Calu3 (cell line): Measurements from ENCODE around the gene TMEM184A. TPM values are rescaled to one million over a fixed set of nuclear protein-coding genes. Genes with fewer than 3 reads are reported as not detected.

Source experiments
- BruUV-seq: library from RNA; stranded (reverse); fragments of 400-500 nt; replicated peaks from 2 replicates; lab custom pipeline; 2021; lab: Mats Ljungman, UMichigan
- CTCF ChIA-PET: fragments of 300-600 bp; sonication (Branson Sonifier 250); formaldehyde crosslinking; loops from one replicate; lab custom pipeline; 2022; ENCODE audit warnings: antibody characterized with exemption; lab: Charles Lee
- DNase-seq: peaks from one replicate; pipeline ENCODE4 v3.0.0; 2022
- H3K27ac Mint-ChIP-seq: one replicate; pipeline ENCODE4 v1.8.0; 2022; ENCODE audit warnings: mixed read lengths; ENCODE audit not compliant: unreplicated experiment
- H3K27me3 Mint-ChIP-seq: one replicate; pipeline ENCODE4 v1.8.0; 2022; ENCODE audit warnings: mixed read lengths; ENCODE audit not compliant: unreplicated experiment
- H3K36me3 Mint-ChIP-seq: one replicate; pipeline ENCODE4 v1.8.0; 2022; ENCODE audit warnings: mild to moderate bottlenecking, moderate library complexity, mixed read lengths; ENCODE audit not compliant: insufficient read depth, unreplicated experiment
- H3K4me1 Mint-ChIP-seq: one replicate; pipeline ENCODE4 v1.8.0; 2022; ENCODE audit warnings: mild to moderate bottlenecking, low read depth, mixed read lengths; ENCODE audit not compliant: unreplicated experiment
- H3K4me3 Mint-ChIP-seq: one replicate; pipeline ENCODE4 v1.8.0; 2022; ENCODE audit warnings: mild to moderate bottlenecking, low read depth, moderate library complexity, mixed read lengths; ENCODE audit not compliant: unreplicated experiment
- H3K9me3 Mint-ChIP-seq: one replicate; pipeline ENCODE4 v1.8.0; 2022; ENCODE audit warnings: low read depth, mixed read lengths; ENCODE audit not compliant: unreplicated experiment
- intact Hi-C: fragments of 100-400 bp; cut with micrococcal nuclease; formaldehyde crosslinking; loops from one replicate; pipeline ENCODE4 v1.10.0; 2022; ENCODE audit not compliant: unreplicated experiment
- total RNA-seq: library from RNA; stranded (reverse); gene quantifications from 2 replicates; pipeline ENCODE4 v1.2.3, GENCODE V29; 2022
- TF ChIP-seq, protein P1 (sequence below): fragments of 200-600 bp; IDR thresholded peaks from one replicate; pipeline ENCODE4 v1.8.0; 2022; ENCODE audit warnings: antibody characterized with exemption; ENCODE audit not compliant: unreplicated experiment

TMEM184A gene
- total RNA-seq, 1 experiment from 2014 or later, result 61.9 TPM

DNA sequence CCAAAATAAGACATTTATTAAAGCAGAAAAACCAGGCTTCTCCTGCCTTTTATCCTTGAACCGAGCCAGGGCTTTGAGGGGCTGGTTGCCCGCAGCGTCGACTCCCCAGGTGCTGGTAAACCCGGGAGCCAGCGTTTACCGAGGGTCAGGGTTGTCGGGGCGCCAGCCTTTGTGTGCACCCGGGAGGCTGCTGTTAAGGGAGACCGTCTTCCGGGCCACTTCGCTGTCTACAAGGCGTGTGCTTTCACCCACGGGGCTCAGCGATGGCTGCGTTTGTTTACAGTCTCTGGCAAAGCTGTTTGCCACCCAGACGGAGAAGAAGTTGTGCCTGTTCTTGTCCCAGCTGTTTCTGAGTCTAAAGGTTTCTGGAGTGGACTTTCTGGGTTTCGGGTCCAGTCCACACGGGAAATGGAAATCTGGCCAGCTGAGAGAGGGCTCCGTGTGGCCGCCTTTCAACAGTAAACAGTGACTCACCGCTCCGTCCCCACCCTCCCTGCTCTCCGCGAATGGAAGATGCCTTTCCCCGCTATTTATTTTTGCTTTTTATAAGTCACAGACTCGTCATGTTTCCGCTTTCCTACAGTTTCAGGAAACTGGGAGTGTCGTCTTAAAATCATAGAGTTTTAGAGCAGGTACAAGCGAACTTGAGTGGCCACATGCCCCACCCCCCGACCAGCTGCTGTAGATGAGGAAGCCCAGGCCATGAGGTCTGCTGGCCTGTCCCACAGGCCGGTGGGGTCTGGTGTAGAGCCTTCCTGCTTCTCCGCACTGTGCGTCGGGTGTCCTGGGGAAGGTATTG is 23.4 kb downstream of the TMEM184A start:
- CTCF ChIA-PET, result interaction anchor here (0.7 to 3.4 kb wide), 5 partner anchors 11 to 26 kb away, joined by 3 to 16 read pairs (median 3); partner anchors contain the start of gene TMEM184A
- peak; percentile 92 for DNase-seq

DNA sequence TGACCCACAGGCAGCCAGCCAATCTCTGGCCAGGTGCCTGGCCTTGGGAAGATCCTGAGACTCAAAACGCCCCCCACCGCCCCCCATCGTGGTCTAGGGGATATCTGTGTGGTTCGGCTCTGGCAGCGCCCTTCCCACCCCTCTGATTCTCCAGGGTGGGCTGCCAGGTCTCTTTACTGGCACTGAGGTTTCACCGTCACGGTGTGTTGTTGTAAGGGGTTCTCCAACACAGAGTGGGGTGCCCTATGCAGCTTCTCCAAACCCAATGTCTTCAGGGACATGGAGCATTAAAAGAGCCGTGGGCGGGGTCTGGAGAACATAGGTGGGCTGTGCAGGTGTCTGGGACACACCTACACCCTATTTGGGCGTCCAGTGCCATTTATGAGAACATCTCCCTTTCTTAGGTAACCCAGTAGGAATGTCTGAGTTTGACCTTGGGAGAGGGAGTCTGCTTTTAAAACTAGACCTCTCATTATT is 24.0 kb downstream of the TMEM184A start:
- no peak for DNase-seq
- peaks cover 43% of the 10 kb centered on the region for H3K4me1 Mint-ChIP-seq
- H3K27me3 Mint-ChIP-seq, result peaks cover 9% of the 10 kb centered on the region
- peak overlapping the region; percentile 89 for H3K27ac Mint-ChIP-seq
- TF ChIP-seq, protein P1, sequence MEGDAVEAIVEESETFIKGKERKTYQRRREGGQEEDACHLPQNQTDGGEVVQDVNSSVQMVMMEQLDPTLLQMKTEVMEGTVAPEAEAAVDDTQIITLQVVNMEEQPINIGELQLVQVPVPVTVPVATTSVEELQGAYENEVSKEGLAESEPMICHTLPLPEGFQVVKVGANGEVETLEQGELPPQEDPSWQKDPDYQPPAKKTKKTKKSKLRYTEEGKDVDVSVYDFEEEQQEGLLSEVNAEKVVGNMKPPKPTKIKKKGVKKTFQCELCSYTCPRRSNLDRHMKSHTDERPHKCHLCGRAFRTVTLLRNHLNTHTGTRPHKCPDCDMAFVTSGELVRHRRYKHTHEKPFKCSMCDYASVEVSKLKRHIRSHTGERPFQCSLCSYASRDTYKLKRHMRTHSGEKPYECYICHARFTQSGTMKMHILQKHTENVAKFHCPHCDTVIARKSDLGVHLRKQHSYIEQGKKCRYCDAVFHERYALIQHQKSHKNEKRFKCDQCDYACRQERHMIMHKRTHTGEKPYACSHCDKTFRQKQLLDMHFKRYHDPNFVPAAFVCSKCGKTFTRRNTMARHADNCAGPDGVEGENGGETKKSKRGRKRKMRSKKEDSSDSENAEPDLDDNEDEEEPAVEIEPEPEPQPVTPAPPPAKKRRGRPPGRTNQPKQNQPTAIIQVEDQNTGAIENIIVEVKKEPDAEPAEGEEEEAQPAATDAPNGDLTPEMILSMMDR, result no peak
- peak overlapping the region; percentile 96 for H3K4me3 Mint-ChIP-seq
- CTCF ChIA-PET, result interaction anchor here (3.4 kb wide), 1 partner anchor 24 kb away, joined by 16 read pairs; the partner anchor contains the start of gene TMEM184A
- BruUV-seq, result no TSS peak
- H3K9me3 Mint-ChIP-seq, result no peaks in the 10 kb centered on the region
- intact Hi-C loops, result loop anchor here (2.0 kb wide), 1 partner anchor 25 kb away; the partner anchor contains the start of gene TMEM184A
- H3K36me3 Mint-ChIP-seq, result peaks cover 77% of the 10 kb centered on the region

More for the DNA sequence above, 23.4 kb downstream of the TMEM184A start:
- intact Hi-C loops, result loop anchor here (2.0 kb wide), 1 partner anchor 24 kb away; the partner anchor contains the start of gene TMEM184A
- peaks cover 84% of the 10 kb centered on the region for H3K36me3 Mint-ChIP-seq
- peak overlapping the region; percentile 96 for H3K4me3 Mint-ChIP-seq
- TSS peak; percentile 92 for BruUV-seq
- no peaks in the 10 kb centered on the region for H3K9me3 Mint-ChIP-seq
- peaks cover 3% of the 10 kb centered on the region for H3K27me3 Mint-ChIP-seq
- TF ChIP-seq, protein P1, result no peak
- peak overlapping the region; percentile 89 for H3K27ac Mint-ChIP-seq
- H3K4me1 Mint-ChIP-seq, result peaks cover 46% of the 10 kb centered on the region

DNA sequence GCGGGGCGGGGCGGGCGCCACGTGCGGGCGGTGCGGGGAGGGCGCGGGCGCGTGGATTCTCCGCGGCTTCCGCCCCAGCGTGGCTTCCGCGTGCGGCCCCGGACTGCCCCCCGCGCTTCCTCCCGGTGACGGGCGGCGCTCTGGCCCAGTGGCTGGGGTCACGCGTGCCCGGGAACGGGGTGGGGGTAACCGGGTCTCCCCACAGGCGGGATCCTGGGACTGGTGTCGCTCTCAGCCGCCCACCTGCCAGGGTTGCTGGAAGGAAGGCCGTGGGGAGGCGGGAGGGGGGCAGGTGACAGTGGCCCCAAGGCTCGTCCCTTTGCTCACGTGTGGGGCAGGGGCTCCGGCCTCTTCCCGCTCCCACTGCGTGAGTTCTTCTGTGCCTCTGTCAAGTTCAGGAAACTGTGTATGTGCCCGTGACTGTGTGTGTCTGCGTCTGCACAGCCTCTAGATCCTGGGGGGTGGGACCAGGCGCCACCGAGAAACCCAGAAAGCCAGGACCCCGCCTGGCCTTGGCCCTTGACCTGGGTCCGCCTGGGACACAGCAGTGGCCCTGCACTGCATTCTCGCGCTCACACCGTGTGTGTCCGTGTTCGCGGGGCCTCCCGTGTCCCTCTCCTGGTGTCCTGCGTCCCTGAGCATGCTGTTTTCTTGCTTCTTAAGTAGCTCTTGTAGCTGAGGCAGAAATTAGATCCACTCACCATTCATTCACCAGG is 24.6 kb downstream of the TMEM184A start:
- DNase-seq, result no peak
- H3K36me3 Mint-ChIP-seq, result peaks cover 71% of the 10 kb centered on the region
- H3K4me1 Mint-ChIP-seq, result peaks cover 37% of the 10 kb centered on the region
- H3K27me3 Mint-ChIP-seq, result peaks cover 15% of the 10 kb centered on the region
- no peaks in the 10 kb centered on the region for H3K9me3 Mint-ChIP-seq
- H3K27ac Mint-ChIP-seq, result peak overlapping the region; percentile 89
- intact Hi-C loops, result no loop called here
- TF ChIP-seq, protein P1, result no peak
- no TSS peak for BruUV-seq
- H3K4me3 Mint-ChIP-seq, result peak overlapping the region; percentile 96
- CTCF ChIA-PET, result interaction anchor here (3.4 kb wide), 1 partner anchor 25 kb away, joined by 16 read pairs; the partner anchor contains the start of gene TMEM184A

DNA sequence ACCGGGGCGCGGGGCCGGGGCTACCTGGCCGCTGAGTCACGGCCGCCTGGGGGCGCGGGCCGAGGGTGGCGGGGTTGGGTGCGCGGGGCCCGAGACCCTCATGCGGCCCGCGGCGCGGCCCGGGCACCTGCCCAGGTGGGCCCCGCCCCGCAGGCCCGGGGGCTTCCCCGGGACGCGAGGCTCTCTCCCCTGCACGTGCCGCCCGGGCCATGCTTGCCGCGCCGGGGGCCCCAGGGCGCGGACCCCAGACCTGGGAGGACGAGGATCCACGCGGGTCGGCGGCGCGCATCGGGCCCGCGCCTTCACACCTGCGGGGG is 25.1 kb downstream of the TMEM184A start:
- no peaks in the 10 kb centered on the region for H3K9me3 Mint-ChIP-seq
- H3K27me3 Mint-ChIP-seq, result peaks cover 20% of the 10 kb centered on the region
- CTCF ChIA-PET, result interaction anchor here (3.4 kb wide), 1 partner anchor 25 kb away, joined by 16 read pairs; the partner anchor contains the start of gene TMEM184A
- no peak overlapping the region for H3K27ac Mint-ChIP-seq
- no peak for DNase-seq
- BruUV-seq, result no TSS peak
- H3K4me3 Mint-ChIP-seq, result peak overlapping the region; percentile 96
- peaks cover 66% of the 10 kb centered on the region for H3K36me3 Mint-ChIP-seq
- H3K4me1 Mint-ChIP-seq, result peaks cover 32% of the 10 kb centered on the region
- intact Hi-C loops, result no loop called here
- TF ChIP-seq, protein P1, result no peak
